Tongue (tissue), 2 donors: Measurements from ENCODE around the gene CSPG5. TPM values are rescaled to one million over a fixed set of nuclear protein-coding genes. Genes with fewer than 3 reads are reported as not detected.
A peak's percentile ranks its signal among the peaks of the same experiment; 100 is the strongest.

ENCODE experiments used
- DNase-seq: peaks from one replicate; pipeline ENCODE4 v3.0.0-alpha.2; 2015
- total RNA-seq: library from RNA; depleted of rRNA; stranded (reverse); fragments of >200 nt; gene quantifications from one replicate; pipeline ENCODE4 v1.2.3, GENCODE V29; 2014

CSPG5 gene
- total RNA-seq, 1 donor from 2014 or later, result 1.4 TPM

- DNase-seq, result no peak
Measured at GRCh38 chr3:47586746-47587145, 8.1 kb upstream of the CSPG5 start.

GRCh38 chr3:47583320-47584075 lies 4.8 kb upstream of the CSPG5 start:
- DNase-seq, result no peak

GRCh38 chr3:47581835-47582234 lies 3.2 kb upstream of the CSPG5 start:
- DNase-seq, result no peak

GRCh38 chr3:47581422-47581821 lies 2.8 kb upstream of the CSPG5 start:
- DNase-seq, result no peak

- DNase-seq, result no peak
Measured at GRCh38 chr3:47580481-47580880, 1.8 kb upstream of the CSPG5 start.

- no peak for DNase-seq
Measured at GRCh38 chr3:47579875-47580274, 1.2 kb upstream of the CSPG5 start.

- peak; percentile 43 for DNase-seq
Measured at GRCh38 chr3:47578119-47578632, 489 bp downstream of the CSPG5 start.

GRCh38 chr3:47577583-47578118 lies 1.0 kb downstream of the CSPG5 start:
- no peak for DNase-seq

- DNase-seq, result no peak
Measured at GRCh38 chr3:47573190-47574172, 5.2 kb downstream of the CSPG5 start.

GRCh38 chr3:47571391-47572175 lies 7.1 kb downstream of the CSPG5 start:
- peak; percentile 56 for DNase-seq

- DNase-seq, result no peak
Measured at GRCh38 chr3:47568901-47569300, 9.8 kb downstream of the CSPG5 start.

- no peak for DNase-seq
Measured at GRCh38 chr3:47567149-47567548, 11.5 kb downstream of the CSPG5 start.

- DNase-seq, result no peak
Measured at GRCh38 chr3:47566667-47567066, 12.0 kb downstream of the CSPG5 start.

- no peak for DNase-seq
Measured at GRCh38 chr3:47565734-47566550, 12.7 kb downstream of the CSPG5 start.

GRCh38 chr3:47556351-47556750 lies 22.3 kb downstream of the CSPG5 start:
- no peak for DNase-seq

- DNase-seq, result no peak
Measured at GRCh38 chr3:47554335-47554734, 24.3 kb downstream of the CSPG5 start.

GRCh38 chr3:47553407-47553806 lies 25.3 kb downstream of the CSPG5 start:
- DNase-seq, result no peak

- no peak for DNase-seq
Measured at GRCh38 chr3:47542471-47543173, 36.0 kb downstream of the CSPG5 start.

- DNase-seq, result no peak
Measured at GRCh38 chr3:47541583-47542108, 37.0 kb downstream of the CSPG5 start.

GRCh38 chr3:47540281-47540680 lies 38.4 kb downstream of the CSPG5 start:
- DNase-seq, result no peak
